NCI-H1417 (cell line): ENCODE data around the gene NLGN1.

Experiments
- DNase-seq, 3 experiments: peaks; one replicate each; lab custom pipeline; 2025; lab: John Stamatoyannopoulos, UW

Gene NLGN1

GRCh38 chr3:173977747-173978146 lies 580.2 kb downstream of the NLGN1 start:
- no peak for DNase-seq

DNA sequence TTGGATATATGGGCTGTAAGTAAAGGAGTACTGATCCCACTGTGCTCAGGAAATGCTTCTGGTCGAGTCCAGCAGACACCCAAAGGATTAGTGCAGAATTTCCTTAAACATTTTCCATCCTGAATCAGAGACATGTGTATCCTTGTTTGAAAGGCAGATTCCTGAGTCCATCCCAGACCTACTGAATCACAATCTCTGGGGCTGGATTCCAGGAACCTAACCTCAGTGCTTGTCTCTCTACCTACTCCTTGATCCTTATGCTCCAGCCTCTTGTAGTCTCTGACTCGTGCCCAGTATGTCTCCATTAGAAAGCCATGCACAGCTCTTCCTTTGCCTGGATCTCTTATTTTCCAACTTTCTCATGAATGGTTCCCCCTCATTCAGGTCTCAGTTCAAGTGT lies 585.8 kb downstream of the NLGN1 start:
- no peak for DNase-seq

- DNase-seq: no peak
These were observed 589.4 kb downstream of the NLGN1 start for GRCh38 chr3:173986861-173987410.

- DNase-seq: no peak
These were observed 591.4 kb downstream of the NLGN1 start for GRCh38 chr3:173988909-173989308.

- no peak for DNase-seq
These were observed 594.9 kb downstream of the NLGN1 start for GRCh38 chr3:173992416-173992815.

DNA sequence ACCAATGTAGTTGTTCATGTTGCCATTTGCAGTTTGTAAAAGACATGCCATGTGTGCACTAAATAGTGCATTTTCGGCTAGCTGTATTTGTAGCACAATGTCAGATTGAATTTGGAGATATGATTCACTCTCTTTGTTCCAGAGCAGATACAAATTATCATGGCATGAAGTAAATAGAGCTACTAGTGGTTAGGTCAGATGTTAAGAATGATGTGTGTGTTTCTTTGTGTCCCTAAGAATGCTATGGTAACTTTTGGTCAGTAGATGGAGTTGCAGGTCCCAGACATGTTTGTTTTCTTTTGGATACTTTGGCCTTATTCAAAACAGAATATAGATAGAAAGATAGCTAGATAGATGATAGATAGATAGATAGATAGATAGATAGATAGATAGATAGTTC lies 595.8 kb downstream of the NLGN1 start:
- DNase-seq: peak in 2 of 3 experiments; percentile 39 to 73

DNA sequence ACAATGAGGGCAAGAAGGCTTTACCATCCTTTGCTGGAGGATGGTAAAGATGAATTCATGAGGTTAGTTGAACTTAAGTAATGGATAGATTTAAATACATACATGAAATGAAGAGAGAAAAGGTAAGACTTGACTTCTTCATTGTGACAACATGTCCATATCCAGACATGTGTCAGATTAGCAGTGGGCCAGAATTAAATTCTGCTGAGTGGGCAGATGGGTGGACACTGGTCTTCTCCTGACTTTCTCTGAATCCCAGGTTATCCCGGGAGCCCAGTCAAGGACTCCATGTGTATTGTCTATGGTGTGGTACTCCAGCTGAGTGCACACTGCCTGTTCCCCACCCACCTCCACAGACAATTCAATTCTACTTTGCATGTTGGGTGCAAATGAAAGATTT lies 603.1 kb downstream of the NLGN1 start:
- DNase-seq: no peak

DNA sequence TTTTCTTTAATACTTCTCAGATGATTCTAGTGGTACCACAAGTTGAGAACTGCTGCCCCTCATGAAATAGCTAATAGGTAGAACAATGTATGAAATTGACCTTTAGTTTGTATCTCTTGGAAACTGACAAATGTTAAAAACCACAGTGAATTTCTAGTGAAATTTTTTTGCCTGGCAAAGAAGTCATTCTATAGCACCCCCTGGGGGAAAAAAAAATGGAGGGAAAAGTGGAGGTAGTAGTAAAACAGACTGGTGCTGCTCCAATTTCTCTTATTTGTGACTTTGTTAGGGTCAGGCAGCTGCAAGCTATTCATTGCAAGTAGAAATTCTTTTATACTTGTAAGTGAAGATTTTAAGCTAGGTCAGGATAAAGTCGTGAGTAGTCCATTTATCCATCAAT lies 605.0 kb downstream of the NLGN1 start:
- DNase-seq: peak in 2 of 3 experiments; percentile 3 to 19

- DNase-seq: no peak
These were observed 613.4 kb downstream of the NLGN1 start for GRCh38 chr3:174010907-174011306.

- DNase-seq: no peak
These were observed 618.6 kb downstream of the NLGN1 start for GRCh38 chr3:174016186-174016585.

DNA sequence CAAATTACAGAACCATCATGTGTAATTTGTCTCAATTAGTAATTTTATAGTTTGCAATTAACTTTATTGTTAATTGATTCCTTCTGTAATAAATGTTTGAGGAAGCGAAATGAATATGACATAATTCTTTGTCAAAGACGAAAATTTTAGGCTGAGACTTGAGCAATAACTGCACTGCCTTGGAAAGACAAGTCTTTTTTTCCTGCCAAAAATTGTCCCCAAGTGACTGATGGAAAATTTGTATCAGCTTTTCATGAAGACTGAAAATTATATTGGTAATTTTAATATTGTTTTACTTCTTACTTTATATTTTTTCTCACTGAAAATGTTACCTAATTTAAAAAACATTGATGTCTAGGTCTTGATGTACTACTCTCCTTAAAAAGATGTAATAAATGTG lies 622.6 kb downstream of the NLGN1 start:
- no peak for DNase-seq

GRCh38 chr3:174023421-174023820 lies 625.9 kb downstream of the NLGN1 start:
- peak in 2 of 3 experiments; percentile 32 to 69 for DNase-seq

DNA sequence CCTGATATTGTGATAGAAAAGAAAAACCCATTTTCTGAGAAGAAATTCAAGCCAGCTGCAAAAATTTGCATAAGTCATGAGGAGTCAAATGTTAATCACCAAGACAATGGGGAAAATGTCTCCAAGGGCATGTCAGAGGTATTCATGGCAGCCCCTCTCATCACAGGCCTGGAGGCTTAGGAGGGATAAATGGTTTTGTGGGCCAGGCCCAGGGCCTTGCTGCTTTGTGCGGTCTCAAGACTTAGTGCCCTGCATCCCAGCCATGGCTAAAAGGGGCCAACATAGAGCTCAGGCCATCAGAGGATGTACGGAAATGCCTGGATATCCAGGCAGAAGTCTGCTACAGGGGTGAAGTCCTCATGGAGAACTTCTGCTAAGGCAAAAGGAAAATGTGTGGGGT lies 631.1 kb downstream of the NLGN1 start:
- DNase-seq: no peak

DNA sequence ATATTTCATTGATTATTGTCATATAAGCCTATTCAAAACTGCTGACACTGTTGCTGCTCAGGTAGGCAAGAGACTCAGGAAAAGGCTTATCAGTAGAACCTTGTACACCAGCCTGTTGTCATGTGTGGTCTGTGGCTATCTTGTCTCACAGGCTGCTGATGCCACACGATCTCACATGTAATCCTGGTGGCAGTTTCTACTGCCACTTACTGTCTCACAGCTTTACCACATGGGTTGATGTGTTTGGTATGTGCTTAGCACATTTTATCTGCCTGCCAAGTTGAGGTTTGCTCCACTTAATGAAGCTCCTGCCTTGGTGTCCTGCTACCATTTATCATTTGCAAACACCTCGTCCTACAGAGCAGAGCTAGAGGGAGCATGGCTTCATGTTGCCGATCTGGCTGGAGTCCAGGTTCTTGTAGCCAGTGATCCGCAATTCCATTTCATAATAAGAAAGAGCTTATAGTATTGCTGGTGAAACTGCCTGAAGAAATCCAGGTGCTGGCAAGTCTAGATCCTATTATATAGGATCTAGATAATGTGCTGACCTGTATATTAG lies 637.9 kb downstream of the NLGN1 start:
- peak; percentile 3 to 31 (median 8) for DNase-seq

DNA sequence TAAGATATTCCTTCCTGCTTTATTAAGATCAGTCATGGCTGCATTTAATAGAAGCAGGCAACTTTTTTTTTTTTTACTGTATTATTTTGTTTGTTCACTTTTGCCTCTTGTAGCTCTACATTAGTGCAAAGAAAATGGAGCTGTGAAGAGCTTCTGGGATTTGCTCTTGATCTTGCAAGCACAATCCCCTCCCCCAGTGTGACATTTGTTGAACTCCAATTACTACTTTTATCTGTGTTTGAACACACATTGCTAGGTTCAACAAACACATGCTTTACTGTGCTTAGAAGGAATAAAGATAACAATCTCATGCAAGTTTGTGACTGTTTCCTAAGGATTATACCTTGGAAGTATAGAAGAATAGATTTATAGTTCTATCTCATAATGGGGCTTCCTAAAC lies 648.8 kb downstream of the NLGN1 start:
- DNase-seq: no peak

- no peak for DNase-seq
These were observed 651.9 kb downstream of the NLGN1 start for GRCh38 chr3:174049472-174049871.

DNA sequence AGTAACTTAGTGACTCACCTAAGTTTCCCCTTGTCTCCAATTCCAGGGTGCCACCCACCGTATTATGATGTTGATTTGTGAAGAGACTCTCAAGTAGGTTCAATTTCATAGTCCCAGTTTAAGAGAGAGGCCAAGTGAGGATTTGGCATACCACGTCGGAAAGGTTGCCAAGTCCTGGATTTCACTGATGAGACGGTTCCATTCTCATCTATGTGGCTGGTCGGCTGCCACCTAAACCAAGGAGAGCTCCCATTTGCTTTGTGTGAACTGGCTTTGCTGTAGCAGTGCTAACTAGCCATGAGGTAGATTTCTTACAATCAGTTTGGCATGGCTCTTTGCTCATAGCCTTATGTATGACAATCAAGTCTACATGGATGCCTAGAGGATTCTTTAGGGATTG lies 653.6 kb downstream of the NLGN1 start:
- DNase-seq: no peak

DNA sequence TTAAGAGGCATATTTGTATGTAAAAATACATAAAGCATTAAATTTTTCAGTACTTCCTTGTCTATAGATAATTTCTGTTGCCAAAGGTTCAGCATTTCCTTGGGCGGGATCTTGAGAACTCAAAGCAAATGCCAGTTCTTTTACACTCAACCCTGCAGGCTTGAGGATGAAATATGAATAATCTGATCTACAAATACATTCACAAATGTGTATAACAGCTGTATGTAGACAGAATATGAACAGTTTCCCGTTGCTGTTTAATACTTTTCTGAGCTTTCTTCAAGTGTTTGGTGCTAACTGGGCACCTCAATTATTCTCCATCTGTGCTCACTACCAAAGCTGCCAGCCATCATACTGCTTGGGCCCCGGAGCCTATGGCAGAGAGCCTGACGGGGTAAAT lies 661.3 kb downstream of the NLGN1 start:
- no peak for DNase-seq

- no peak for DNase-seq
These were observed 662.9 kb downstream of the NLGN1 start for GRCh38 chr3:174060431-174060830.

DNA sequence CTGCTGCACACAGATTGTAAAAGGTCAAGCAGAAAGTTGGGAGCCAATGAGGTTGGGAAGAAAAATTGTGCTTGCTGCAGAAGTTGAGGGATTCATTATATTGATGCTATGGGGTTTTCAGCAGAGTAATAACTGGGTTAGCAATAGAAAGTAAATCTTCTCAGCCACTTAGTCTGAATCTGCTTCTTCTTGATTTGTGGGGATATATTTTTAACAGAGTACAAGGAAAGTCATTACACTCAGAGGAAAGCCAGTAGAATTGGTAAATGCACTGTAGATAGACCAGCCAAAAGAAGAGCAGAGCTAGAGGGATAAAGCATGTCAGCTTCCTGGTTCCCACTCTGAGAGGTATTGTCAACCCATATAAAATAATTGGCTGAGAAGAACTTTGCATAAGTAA lies 663.6 kb downstream of the NLGN1 start:
- no peak for DNase-seq

- DNase-seq: no peak
These were observed 664.2 kb downstream of the NLGN1 start for GRCh38 chr3:174061731-174062130.

- no peak for DNase-seq
These were observed 665.4 kb downstream of the NLGN1 start for GRCh38 chr3:174062923-174063322.

DNA sequence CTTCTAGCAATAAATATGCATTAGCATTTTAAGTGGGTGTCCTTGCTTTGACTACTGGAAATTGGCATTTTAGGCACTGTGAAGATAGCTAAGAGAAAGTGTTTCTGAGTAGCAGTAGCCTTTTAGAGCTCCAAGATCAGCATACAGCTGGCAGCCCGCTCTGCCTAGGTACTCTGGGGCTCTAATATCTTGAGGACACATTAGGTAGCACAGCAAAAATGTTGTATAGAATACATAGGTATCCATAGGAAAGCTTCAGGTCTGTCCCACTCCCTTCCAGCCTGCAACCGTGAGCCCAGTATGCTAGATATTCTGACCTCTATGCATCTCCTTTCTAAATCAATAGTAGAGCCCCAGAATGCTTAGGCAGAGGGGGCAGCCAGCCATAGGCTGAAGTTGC lies 670.5 kb downstream of the NLGN1 start:
- DNase-seq: peak in 1 of 3 experiments; percentile 7

- DNase-seq: no peak
These were observed 675.1 kb downstream of the NLGN1 start for GRCh38 chr3:174072675-174073074.
